GM21786 (cell line): Measurements from ENCODE around the gene CCR5.

Experiments used
- ATAC-seq: cut with Tn5 transposase; IDR thresholded peaks from one replicate; pipeline ENCODE4 v1.9.1; 2021; ENCODE audit not compliant: unreplicated experiment

CCR5 gene

DNA sequence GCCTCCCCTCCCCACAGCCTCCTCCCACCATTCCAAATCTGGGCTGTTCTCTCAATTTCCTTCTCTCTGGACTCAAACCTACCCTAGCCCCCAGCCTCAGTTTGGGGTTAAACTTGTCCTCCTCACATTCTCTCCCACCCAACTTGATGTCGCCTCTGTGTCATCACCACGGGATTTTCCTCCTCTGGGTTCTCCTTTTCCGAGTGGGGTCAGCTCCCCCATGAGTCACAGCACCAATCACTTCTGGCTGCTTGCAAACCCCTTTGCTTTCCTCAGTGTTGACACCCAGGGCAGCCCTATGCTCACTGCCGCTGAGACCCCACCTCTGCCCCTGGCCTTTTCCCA, 35.7 kb downstream of the CCR5 start:
- no peak for ATAC-seq

DNA sequence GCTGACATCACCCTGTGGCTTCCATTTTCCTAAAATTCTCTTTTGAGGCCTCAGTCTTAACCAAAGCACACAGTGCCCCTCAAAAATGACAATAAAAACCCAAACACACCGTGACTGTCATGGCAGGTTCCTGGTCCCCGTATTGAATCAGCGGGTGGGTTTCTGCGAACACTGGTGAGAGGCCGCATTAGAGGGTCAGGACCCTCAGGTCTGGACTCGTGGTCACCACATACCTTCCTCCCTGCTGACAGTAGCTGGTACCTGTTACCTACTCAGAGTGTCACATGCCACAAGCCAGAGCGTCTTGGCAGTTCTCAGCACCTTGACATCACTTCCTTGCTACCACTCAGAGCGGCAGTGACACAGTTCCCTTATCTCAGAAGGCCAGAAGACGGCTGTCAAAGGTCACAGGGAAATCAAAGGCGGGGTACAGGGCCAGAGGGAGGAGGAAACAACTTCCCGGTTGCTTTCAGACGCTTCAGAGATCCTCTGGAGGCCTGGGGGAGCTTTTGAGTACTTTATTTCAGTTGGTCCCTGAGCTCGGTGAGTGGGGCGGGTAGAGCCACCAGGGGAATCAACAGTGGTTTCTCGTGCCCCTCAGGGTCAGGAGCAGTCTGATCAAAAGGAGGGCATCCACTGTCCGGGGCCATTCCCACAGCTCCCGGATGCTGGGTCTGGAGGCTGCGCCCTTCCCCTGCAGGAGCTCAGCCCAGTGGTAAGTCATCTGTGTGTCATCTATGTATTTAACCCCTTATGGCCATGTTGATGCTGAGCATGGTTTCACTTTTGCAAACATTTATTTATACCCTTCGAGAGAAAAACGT, 36.3 kb downstream of the CCR5 start, which contains the start of the genes CCR5AS and CCRL2:
CCR5AS (minus strand) TSS at position 279 of the 824 bp plus-strand sequence.
CCRL2 (plus strand) TSS at position 472 of the 824 bp plus-strand sequence. CDS start 821 bp downstream, outside the sequence.
- no peak for ATAC-seq

DNA sequence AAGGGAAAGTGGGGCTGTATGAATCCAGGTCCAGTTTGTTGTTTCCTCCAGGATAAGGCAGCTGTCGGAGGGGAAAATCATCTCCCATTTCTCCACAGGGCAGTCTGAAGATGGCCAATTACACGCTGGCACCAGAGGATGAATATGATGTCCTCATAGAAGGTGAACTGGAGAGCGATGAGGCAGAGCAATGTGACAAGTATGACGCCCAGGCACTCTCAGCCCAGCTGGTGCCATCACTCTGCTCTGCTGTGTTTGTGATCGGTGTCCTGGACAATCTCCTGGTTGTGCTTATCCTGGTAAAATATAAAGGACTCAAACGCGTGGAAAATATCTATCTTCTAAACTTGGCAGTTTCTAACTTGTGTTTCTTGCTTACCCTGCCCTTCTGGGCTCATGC, 37.2 kb downstream of the CCR5 start:
- ATAC-seq, result no peak

DNA sequence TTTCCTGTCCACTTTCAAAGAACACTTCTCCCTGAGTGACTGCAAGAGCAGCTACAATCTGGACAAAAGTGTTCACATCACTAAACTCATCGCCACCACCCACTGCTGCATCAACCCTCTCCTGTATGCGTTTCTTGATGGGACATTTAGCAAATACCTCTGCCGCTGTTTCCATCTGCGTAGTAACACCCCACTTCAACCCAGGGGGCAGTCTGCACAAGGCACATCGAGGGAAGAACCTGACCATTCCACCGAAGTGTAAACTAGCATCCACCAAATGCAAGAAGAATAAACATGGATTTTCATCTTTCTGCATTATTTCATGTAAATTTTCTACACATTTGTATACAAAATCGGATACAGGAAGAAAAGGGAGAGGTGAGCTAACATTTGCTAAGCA, 38.1 kb downstream of the CCR5 start:
- ATAC-seq, result no peak

DNA sequence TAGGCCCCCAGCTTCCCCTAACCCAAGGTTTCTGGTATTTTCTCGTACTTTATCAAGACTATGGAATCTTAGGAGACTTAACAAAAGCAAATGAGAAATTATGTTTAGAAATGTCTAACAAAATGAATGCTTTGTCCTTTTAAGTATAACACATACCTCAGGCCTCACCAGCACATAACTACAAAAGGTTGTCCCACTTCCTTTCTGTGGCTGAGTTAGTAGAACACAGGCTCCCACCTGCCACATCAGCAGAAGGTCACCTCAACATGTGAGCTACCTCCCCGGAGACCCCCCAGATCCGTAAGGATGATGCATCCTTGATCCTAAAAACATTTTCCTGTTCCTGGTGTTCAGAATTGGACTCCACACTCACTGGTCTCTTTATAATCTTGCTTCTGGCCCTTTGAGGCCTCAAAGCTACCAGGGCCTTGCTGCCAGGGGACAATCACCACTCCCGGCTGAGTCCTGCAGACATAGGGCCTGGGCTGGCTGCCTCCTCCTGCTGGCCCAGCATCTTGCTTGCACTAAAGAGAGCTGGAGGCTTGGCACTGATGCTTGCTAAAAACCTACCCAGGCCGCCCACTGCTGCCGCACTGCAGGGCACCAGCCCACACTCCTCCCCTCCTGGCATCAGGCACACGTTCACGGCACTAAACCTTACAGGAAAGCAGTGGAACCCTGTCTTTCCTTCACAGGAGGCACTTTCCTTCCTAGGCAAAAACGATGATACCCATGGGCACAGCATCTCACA, 39.2 kb downstream of the CCR5 start:
- ATAC-seq, result no peak

DNA sequence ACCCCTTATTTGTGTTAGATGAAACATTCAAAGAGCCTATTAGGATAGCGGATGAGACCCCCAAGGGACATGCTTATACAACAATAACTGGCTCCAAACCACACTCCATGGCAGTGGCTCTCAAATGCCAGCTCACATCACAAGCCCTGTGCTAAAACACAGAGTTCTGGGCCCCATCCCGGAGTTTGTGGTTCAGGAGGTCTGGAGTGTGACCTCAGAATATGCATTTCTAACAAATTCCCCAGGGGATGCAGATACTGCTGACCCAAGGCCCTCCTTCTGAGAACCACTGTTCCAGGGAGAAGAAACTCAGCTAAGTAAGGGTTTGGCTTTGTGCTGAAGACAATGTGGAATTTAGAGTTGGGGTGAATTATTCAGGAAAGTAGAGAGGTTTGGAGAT, 39.9 kb downstream of the CCR5 start:
- ATAC-seq, result no peak

DNA sequence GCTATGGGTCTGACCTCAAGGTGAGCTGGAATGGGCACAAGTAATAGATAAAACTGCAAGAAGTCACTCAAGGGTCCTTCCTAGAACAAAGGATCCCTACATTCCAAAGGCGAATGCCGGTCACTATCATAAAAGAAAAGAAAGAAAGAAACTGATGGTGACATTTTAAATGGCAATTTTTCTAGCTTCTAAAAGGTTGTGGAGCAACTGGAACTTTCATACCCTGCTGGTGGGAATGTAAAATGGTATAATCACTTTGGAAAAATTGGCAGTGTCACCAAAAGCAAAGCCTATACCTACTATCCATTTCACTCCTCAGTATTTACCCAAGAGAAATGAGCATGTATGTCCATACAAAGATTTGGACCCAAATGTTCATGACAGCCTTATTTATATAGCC, 40.5 kb downstream of the CCR5 start:
- no peak for ATAC-seq

DNA sequence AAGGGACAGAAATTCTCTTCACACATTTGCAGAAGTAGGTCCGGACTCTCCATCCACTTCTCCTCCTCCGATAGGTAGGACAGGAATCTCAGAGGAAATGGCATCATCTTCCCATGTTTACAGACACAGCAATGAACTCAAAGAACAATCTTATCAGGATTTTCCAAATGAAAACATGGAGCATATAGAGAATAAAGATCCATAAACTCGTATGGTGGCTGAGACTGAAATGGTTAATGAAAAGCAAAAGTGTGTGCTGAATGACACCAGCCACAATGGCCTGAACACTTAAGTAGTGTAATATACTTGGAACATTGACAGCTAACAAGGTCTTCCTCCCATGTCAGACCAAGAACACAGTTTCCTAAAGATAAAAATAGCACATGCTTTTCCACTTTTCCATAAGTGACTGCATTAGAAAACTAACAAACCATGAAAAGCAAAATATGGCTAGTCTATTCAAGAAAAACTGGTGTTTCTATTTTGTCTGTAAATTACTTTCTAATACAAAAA, 42.1 kb downstream of the CCR5 start:
- ATAC-seq, result no peak

DNA sequence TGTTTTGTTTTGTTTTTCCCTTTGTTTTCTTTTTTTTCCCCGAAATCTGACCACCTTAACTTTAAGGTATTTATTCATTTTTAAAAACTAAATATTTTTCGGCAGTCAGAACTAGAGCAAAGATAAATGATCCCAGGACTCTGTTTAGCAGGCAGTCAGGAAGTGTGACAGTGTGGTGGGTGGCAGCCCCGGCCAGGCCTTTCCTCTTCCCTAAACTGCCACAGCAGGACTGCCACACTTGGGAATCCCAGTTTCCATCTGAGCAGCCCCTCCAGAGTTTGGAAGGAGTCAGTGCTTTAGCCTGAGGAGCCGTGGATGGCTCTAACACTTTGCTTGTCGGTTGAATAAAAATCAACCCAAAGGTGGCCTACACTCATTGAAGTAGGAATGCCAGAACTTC, 43.2 kb downstream of the CCR5 start:
- no peak for ATAC-seq

DNA sequence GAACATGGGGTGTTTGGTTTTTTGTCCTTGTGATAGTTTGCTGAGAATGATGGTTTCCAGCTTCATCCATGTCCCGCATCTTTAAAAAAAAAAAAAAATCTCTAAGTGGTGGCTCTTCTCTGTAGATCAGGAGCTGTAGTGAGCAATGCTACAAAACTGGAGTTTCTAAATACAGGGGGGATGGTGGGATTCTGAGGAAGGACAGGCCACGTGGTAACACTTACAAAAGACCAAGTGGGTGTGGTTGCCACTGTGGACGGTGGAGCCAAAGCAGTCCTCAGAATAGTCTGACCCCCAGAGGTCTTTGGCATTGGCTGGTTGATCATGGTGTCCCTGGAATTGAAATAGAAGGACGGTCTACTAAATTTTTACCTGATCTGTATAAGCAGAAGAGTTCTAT, 44.0 kb downstream of the CCR5 start:
- ATAC-seq, result no peak

DNA sequence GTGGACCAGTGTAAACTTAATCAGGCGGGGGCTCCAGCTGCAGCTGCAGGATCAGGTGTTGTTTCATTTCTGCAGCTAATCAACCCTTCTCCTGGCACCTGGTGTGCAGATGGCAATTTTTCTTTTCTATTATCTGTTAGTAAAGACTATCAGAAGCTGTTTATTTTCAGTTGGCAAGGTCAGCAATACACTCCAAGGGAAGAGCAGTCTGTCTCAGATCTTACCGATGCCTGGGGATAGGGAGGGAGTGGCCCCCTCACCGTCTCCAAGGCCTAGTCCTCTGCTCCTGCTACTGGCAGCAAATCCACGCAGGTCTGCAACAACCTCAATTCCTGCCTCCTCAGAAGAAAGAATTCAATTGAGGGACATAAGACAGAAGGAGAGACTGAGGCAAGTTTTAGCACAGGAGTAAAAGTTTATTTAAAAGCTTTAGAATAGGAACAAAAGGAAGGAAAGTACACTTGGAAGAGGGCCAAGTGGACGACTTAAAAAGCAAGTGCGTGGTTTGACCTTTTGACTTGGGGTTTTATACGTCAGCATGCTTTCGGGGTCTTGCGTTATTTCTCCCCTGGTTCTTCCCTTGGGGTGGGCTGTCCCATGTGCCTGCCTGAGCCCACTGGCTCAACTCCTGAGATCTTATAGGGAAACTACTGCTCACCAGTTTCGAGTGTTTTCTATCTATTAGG, 45.5 kb downstream of the CCR5 start:
- ATAC-seq, result no peak

DNA sequence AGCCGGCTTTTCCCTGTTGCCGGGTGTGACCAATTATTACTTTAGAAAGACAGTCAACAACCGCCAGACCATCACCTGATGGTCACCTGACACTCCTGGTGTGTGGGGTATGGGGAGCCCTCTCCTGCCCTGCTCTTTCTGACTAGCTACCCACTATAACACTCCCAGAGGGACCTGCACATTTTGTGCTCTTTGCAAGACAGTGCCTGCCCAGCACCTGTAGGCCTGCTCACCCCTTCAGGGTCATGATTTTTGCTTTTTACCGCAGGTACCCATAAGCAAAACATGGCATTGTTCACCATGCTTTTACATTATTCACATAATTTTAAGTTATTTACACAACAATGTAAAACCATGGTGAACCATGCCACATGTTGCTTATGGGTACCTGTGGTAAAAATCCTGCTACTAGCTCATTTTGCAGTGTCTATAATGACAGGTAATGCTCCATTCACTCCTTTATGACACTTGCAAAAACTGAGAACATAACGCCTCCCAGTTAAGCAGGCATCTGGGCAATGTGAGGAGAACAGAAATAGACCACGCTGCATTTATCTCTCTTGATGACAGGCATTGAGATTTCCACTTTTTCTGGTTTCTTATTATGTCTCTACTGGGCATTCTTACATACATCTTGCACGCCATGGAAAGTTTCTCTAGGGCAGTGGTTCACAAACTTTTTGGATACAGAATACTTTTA, 46.2 kb downstream of the CCR5 start:
- ATAC-seq, result no peak

DNA sequence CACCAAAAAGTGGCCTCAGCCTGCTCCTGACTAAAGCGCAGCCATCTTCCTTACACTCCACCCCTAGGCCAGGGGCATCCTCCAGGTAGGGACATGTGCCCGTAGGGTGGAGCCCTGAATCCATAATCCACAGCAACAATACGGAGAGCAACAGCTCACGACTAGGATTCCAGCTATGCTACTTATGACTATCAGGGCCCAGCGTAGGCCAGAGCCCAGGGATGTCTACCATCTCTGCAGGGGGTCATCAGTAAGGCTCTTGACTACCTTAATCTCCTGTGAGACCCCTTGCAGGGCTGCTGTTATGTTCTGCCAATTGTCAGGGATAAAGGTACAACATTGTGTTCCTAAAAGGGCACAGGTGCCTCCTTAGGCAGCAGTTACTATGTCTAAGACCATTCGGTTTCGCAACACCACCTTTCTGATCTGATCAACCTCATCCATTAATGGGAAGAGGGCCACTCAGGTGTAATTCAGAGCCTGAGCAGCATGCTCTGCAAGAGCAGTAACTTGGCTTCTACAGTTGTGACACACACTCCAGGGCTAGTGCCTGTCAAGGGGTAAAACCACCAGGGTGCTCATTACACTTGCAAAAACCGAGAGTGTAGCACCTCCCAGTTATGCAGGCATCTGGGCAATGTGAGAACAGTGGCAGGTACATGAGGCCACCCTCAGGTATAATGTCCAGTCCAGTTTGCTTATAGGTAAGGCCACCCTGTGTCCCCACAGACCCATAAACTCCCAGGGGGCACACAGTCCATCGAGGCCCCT, 47.3 kb downstream of the CCR5 start:
- no peak for ATAC-seq

DNA sequence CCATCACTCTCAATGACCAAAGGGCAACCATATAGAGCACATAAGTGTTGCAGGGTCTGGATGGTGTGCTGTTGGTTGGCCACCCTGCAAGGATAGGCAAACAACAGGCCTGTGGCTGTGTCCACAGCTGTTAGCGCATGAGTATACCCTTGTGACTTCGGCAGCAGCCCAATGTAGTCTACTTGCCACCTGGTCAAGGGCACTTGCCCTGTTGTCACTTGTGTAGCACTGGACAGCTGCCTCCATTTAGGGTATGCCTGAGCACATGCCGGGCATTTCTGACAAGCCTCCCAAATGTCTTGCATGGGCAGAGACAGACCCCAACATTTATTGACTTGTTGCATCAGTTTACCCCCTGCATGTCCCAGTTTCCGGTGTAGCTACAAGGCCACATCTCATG, 49.1 kb downstream of the CCR5 start:
- ATAC-seq, result no peak

DNA sequence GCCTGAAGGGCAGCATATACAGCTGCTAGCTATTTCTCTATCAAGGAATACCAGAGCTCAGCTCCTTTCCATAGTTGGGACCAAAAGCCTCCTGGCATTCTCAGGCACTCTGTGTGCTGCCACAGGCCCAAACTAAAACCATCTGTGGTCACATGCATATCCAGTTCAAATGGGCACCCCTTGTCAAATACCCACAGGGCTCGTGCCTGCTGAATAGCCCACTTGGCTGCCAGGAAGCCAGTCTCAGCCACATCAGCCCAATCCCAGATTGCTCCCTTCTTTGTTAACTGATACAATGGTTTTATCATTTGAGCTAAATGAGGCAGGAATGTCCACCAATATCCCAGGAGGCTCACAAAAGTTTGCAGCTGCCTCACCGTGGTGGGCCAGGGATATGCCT, 50.2 kb downstream of the CCR5 start:
- ATAC-seq, result no peak

DNA sequence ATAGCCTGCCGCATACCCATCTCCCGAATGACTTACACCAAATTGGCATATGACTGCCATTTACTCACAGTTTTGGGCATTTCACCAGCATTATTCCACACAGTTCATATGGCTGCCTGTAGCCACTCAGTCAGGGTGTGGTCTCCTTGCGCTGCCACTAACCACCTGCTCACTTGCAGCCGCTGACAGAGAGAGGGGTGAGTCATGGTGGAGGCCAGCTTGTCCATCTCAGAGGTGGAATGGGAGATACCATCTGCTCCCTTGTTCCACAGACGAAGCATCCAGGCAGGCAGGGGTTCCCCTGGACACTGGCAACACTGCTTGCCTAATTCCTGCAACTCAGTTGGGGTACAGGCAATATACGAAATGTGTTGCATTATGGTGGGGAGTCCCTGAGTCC, 51.9 kb downstream of the CCR5 start:
- no peak for ATAC-seq

DNA sequence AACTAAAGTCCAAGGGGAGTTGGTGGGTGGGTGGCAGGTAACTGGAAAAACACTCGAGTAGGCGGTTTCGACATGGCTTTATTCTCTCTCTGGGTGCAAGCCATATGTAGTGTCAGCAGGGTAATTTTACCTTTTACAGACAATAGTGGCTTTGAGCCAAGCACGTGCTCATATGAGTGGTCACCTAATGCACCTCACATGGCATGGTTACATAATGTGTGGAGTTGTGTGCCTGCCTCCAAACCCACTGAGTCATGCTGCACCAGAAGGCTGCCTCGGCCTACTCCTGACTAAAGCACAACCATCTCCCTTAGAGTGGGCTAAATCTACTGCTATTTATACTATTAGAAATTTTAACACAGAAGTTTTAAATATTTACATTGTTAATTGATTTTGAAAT, 52.8 kb downstream of the CCR5 start:
- no peak for ATAC-seq
